Tibial nerve (tissue), 4 donors: ENCODE data around the gene DHX32. TPM values are rescaled to one million over a fixed set of nuclear protein-coding genes. Genes with fewer than 3 reads are reported as not detected.

Source experiments
- DNase-seq, 2 donors: peaks; one replicate each; pipeline ENCODE4 v3.0.0-alpha.2; 2019; ENCODE audit warnings: low spot score in 2 of 2
- H3K27ac ChIP-seq, 4 donors: fragments of 200-600 bp; sonication (generic) in 3 of 4; one replicate each; pipeline ENCODE4 v1.5.1; 2017 to 2019; ENCODE audit warnings: mild to moderate bottlenecking in 1 of 4
- H3K27me3 ChIP-seq, 2 donors: fragments of 200-600 bp; sonication (generic) in 1 of 2; one replicate each; pipeline versions ENCODE4 v1.5.1 to v1.6.0; 2017 to 2019
- H3K36me3 ChIP-seq, 3 donors: fragments of 200-600 bp; sonication (generic); one replicate each; pipeline ENCODE4 v1.5.1; 2018 to 2019
- H3K4me1 ChIP-seq, 4 donors: fragments of 200-600 bp; sonication (generic) in 3 of 4; one replicate each; pipeline ENCODE4 v1.5.1; 2017 to 2019
- H3K4me3 ChIP-seq, 4 donors: fragments of 200-600 bp; sonication (generic) in 3 of 4; one replicate each; pipeline ENCODE4 v1.5.1; 2017 to 2019; ENCODE audit warnings: mild to moderate bottlenecking in 1 of 4, moderate library complexity in 1 of 4
- H3K9me3 ChIP-seq, 4 donors: fragments of 200-600 bp; sonication (generic) in 3 of 4; one replicate each; pipeline ENCODE4 v1.5.1; 2017 to 2019
- EP300 ChIP-seq, 2 donors: sonication (generic); formaldehyde crosslinking; IDR thresholded peaks; one replicate each; pipeline ENCODE4 v1.6.1; 2017; ENCODE audit warnings: antibody characterized with exemption in 2 of 2, mild to moderate bottlenecking in 1 of 2
- POLR2A ChIP-seq, 2 donors: fragments of 450-650 bp; IDR thresholded peaks; one replicate each; pipeline ENCODE4 v1.6.1; 2017; ENCODE audit warnings: antibody characterized with exemption in 2 of 2, mild to moderate bottlenecking in 2 of 2, moderate library complexity in 2 of 2
- WGBS, 2 donors: methylation state at CpG; one replicate each; pipeline ENCODE4 v1.1.5; 2018; 5-methylcytosine and 5-hydroxymethylcytosine counted together
- total RNA-seq, 4 donors: library from RNA; depleted of rRNA; stranded (reverse); fragments of >200 nt; gene quantifications; one replicate each; pipeline ENCODE4 v1.1.0, GENCODE V29; 2016
- TF ChIP-seq, protein P1 (sequence below), 5 experiments: fragments of 200-600 bp in 3 of 5; fragments of 450-650 bp in 2 of 5; sonication (generic) in 3 of 5; IDR thresholded peaks; one replicate each; pipeline ENCODE4 v1.5.1; 2016 to 2019; ENCODE audit warnings: antibody characterized with exemption in 5 of 5, mild to moderate bottlenecking in 3 of 5, moderate library complexity in 2 of 5

DHX32 gene
- total RNA-seq, 4 donors from 2014 or later: 12.5 to 19.5 (median 15.8) TPM

DNA sequence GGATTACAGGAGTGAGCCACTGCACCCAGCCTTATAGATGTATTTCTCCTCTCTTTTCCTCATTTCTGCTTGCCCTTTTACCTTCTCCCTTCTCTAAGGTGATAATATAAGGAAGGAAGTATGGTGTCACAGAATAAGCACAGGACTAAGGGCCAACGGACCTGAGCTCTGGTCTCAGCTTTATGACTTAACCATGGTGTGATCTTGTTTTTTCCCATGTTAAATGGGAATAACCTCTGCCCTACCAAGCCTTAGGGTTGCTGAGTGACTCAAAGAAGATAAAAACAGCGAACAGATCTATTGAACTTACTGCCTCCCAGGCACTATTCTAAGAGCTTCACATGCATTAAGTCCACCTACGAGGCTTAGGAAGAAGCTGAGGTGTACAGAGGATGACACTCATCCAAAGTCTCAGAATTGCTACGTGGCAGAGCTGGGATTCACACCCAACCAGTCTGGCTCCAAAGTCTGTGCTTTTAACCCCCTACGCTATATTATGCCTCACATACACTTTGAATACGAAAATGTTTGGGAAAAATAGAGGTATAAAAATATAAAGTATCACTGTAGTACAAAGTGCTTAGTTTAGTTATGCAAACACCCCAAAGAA, 63.6 kb downstream of the DHX32 start:
- Histone ChIP-seq H3K9me3 (no peaks in the 10 kb centered on the region), H3K4me1 (peaks cover 0 to 20% (median 9%) of the 10 kb centered on the region in 4 donors), H3K36me3 (peaks cover 0 to 39% (median 4%) of the 10 kb centered on the region in 3 donors), H3K4me3 (no peak overlapping the region), H3K27ac (no peak overlapping the region), H3K27me3 (no peaks in the 10 kb centered on the region)
- TF ChIP-seq, protein P1, sequence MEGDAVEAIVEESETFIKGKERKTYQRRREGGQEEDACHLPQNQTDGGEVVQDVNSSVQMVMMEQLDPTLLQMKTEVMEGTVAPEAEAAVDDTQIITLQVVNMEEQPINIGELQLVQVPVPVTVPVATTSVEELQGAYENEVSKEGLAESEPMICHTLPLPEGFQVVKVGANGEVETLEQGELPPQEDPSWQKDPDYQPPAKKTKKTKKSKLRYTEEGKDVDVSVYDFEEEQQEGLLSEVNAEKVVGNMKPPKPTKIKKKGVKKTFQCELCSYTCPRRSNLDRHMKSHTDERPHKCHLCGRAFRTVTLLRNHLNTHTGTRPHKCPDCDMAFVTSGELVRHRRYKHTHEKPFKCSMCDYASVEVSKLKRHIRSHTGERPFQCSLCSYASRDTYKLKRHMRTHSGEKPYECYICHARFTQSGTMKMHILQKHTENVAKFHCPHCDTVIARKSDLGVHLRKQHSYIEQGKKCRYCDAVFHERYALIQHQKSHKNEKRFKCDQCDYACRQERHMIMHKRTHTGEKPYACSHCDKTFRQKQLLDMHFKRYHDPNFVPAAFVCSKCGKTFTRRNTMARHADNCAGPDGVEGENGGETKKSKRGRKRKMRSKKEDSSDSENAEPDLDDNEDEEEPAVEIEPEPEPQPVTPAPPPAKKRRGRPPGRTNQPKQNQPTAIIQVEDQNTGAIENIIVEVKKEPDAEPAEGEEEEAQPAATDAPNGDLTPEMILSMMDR (IDR thresholded peaks at IDR 0.05): no peak
- no peak for TF ChIP-seq POLR2A (IDR thresholded peaks at IDR 0.05)
- no peak for TF ChIP-seq EP300 (IDR thresholded peaks at IDR 0.05)
- no peak for DNase-seq
- 84 to 87% methylated on average over 6 of the region's 6 CpGs for WGBS, 2 donors

DNA sequence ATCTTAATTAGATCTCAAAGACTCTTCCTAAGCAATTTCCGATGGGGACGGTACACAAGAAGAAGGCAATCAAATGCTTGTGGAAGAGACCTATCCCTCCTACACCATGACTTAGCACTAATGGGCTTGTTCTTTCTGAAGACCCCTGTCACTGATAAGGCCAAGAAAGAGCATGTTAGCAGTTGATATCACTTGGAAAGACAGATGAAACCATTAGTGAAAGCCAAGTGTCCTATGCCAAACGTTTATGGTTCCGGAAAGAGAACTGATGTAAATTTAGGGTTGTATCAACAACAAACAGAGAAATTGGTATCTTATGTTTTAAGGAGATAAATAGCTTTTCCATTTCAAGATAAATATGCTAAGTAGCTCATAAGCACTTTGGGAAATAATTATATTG, 64.5 kb downstream of the DHX32 start:
- peaks cover 0 to 11% (median 2%) of the 10 kb centered on the region in 4 donors for H3K4me1 ChIP-seq
- H3K27me3 ChIP-seq: no peaks in the 10 kb centered on the region
- no peak for DNase-seq
- H3K4me3 ChIP-seq: no peak overlapping the region
- H3K27ac ChIP-seq: no peak overlapping the region
- H3K36me3 ChIP-seq: peaks cover 0 to 48% (median 4%) of the 10 kb centered on the region in 3 donors
- 91 to 94% methylated on average over 4 of the region's 4 CpGs for WGBS, 2 donors
- TF ChIP-seq POLR2A (IDR thresholded peaks at IDR 0.05): no peak
- TF ChIP-seq, protein P1 (IDR thresholded peaks at IDR 0.05): no peak
- no peak for TF ChIP-seq EP300 (IDR thresholded peaks at IDR 0.05)
- H3K9me3 ChIP-seq: no peaks in the 10 kb centered on the region

DNA sequence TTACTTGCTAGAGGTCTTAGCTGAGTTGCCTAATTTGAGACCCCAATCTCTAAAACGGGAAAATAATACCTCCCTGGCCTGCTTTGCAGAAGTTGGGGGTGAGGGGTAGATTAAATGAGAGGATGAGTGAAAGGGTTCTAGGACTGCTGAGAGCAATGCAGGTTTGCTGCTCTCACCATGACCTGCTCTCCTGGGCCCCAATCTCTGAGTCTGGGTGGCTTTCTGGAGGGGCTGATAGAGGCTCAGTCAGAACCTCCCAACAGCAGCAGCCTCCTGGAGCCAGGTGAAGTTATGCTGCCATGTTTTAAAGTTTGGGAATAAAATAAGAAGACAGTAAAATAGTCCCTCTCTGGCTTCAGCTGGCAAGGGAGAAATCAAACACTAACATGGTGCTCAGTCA, 65.3 kb downstream of the DHX32 start:
- Histone ChIP-seq H3K4me1 (peaks cover 0 to 3% (median 0%) of the 10 kb centered on the region in 4 donors), H3K9me3 (no peaks in the 10 kb centered on the region), H3K27ac (no peak overlapping the region), H3K4me3 (no peak overlapping the region), H3K36me3 (peaks cover 0 to 56% (median 4%) of the 10 kb centered on the region in 3 donors), H3K27me3 (no peaks in the 10 kb centered on the region)
- TF ChIP-seq POLR2A (IDR thresholded peaks at IDR 0.05) (no peak), EP300 (IDR thresholded peaks at IDR 0.05) (no peak)
- TF ChIP-seq, protein P1 (IDR thresholded peaks at IDR 0.05): no peak
- WGBS, 2 donors: 43 to 64% methylated on average over 1 of the region's 1 CpG
- no peak for DNase-seq

DNA sequence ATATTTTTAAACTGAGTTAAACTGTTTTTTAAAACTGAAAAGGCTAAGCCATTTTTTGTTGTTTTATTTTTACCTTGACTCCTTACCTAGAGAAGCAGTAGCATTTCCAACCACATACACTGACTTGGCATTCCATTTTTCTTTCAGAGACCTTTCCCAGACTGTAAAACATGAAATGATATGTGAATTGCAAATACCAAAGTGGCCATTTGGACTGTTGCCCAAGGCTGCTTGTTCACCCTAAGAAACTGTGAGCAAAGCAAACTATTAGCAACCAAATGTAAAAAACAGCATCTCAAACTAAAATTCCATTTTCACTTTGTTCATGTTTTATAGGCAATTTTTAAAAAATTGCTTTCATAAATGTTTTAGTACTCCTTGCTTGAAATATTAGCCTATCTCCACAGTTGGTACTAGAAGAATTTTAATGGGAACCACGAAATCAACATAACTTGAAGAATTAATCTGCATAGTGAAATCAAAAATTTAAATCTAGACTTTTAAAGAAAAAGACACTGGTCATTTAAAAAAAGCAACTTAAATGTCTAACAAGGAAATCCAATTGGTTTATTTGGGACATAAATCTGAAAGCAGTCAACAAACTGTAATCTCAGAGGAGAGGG, 68.9 kb downstream of the DHX32 start:
- no peaks in the 10 kb centered on the region for H3K9me3 ChIP-seq
- TF ChIP-seq, protein P1 (IDR thresholded peaks at IDR 0.05): no peak
- TF ChIP-seq POLR2A (IDR thresholded peaks at IDR 0.05): no peak
- no peak overlapping the region for H3K27ac ChIP-seq
- DNase-seq: no peak
- 71 to 80% methylated on average over 1 of the region's 1 CpG for WGBS, 2 donors
- H3K27me3 ChIP-seq: no peaks in the 10 kb centered on the region
- H3K4me1 ChIP-seq: no peaks in the 10 kb centered on the region
- H3K36me3 ChIP-seq: peaks cover 0 to 91% (median 4%) of the 10 kb centered on the region in 3 donors
- H3K4me3 ChIP-seq: no peak overlapping the region

DNA sequence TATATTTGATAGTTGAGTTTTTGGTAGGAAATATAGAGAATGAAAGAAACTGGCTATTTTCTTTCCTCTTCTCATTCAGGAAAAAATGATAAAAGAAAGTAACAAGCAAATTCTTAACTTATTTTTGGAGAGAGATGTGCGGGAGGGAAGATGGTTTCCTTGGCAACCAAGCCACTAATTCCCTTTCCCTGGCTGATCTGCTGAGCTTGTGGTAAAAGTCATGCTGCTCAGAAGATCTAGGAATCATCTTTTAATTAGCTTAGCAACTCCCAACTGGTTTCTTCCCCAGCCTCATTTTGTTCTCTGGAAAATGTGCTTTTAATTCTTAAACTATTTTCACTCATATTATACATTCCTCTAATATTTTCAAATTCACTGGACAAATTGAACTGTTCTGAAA, 69.8 kb downstream of the DHX32 start:
- H3K4me1 ChIP-seq: no peaks in the 10 kb centered on the region
- no peaks in the 10 kb centered on the region for H3K9me3 ChIP-seq
- no peaks in the 10 kb centered on the region for H3K27me3 ChIP-seq
- DNase-seq: no peak
- H3K36me3 ChIP-seq: peaks cover 0 to 100% (median 4%) of the 10 kb centered on the region in 3 donors
- 62 to 63% methylated on average over 1 of the region's 1 CpG for WGBS, 2 donors
- H3K4me3 ChIP-seq: no peak overlapping the region
- H3K27ac ChIP-seq: no peak overlapping the region
- TF ChIP-seq EP300 (IDR thresholded peaks at IDR 0.05): no peak
- TF ChIP-seq POLR2A (IDR thresholded peaks at IDR 0.05): no peak
- TF ChIP-seq, protein P1 (IDR thresholded peaks at IDR 0.05): no peak
